T-cell (primary cell): ENCODE data around the gene TSC2. TPM values are rescaled to one million over a fixed set of nuclear protein-coding genes. Genes with fewer than 3 reads are reported as not detected.

Experiments used
- ATAC-seq, 4 experiments: fragments of 200-7000 bp in 3 of 4; fragments of 150-1000 bp in 1 of 4; cut with Tn5 transposase; replicated peaks in 1 of 4; 1 replicate in 3 of 4; 2 replicates in 1 of 4; pipeline ENCODE4 v1.10.0; 2021; ENCODE audit warnings: moderate library complexity in 3 of 4, mild to moderate bottlenecking in 2 of 4, moderate number of reproducible peaks in 1 of 4
- CTCF ChIA-PET, 2 donors: fragments of 300-600 bp; sonication (Branson Sonifier 250); formaldehyde crosslinking; loops; one replicate each; lab custom pipeline; 2022; ENCODE audit warnings: antibody characterized with exemption in 2 of 2; lab: Charles Lee
- POLR2A ChIA-PET, 2 donors: fragments of 300-600 bp; sonication (Branson Sonifier 250); formaldehyde crosslinking; loops; one replicate each; lab custom pipeline; 2022; ENCODE audit warnings: antibody characterized with exemption in 2 of 2; lab: Charles Lee
- DNase-seq, 35 experiments: peaks; one replicate each; pipeline versions ENCODE4 v3.0.0 to v3.0.0-alpha.2; 2013 to 2023
- H3K27ac ChIP-seq: one replicate; pipeline ENCODE4 v1.5.1; 2013; ENCODE audit warnings: low read length
- H3K27me3 ChIP-seq, 2 experiments: replicated peaks in 1 of 2; 1 replicate in 1 of 2; 2 replicates in 1 of 2; pipeline versions ENCODE4 v1.6.1 to v1.7.0; 2013; ENCODE audit warnings: low read length in 1 of 2, mixed read lengths in 1 of 2; ENCODE audit not compliant: control insufficient read depth in 2 of 2, insufficient read depth in 2 of 2; ENCODE audit errors: extremely low read depth in 1 of 2
- H3K36me3 ChIP-seq, 2 donors: 1 replicate in 1 of 2; 2 replicates in 1 of 2; pipeline versions ENCODE4 v1.6.1 to v1.7.0; 2013; ENCODE audit warnings: low read length in 1 of 2; ENCODE audit not compliant: control insufficient read depth in 2 of 2, insufficient read depth in 1 of 2; ENCODE audit errors: extremely low read depth in 1 of 2
- H3K4me1 ChIP-seq, 2 experiments: 1 replicate in 1 of 2; 2 replicates in 1 of 2; pipeline versions ENCODE4 v1.6.1 to v1.7.0; 2013; ENCODE audit warnings: low read length in 2 of 2, mixed read lengths in 1 of 2; ENCODE audit not compliant: insufficient read depth in 2 of 2, control insufficient read depth in 1 of 2; ENCODE audit errors: extremely low read depth in 1 of 2
- H3K4me3 ChIP-seq, 2 donors: 1 replicate in 1 of 2; 2 replicates in 1 of 2; pipeline versions ENCODE4 v1.5.1 to v1.7.0; 2013; ENCODE audit warnings: mild to moderate bottlenecking in 2 of 2, low read length in 1 of 2, moderate library complexity in 1 of 2; ENCODE audit not compliant: control insufficient read depth in 1 of 2; ENCODE audit errors: extremely low read depth in 1 of 2
- H3K9me3 ChIP-seq: 2 replicates; pipeline ENCODE4 v1.7.0; 2013
- H3K27ac Mint-ChIP-seq, 2 donors: one replicate each; pipeline ENCODE4 v1.8.0; 2020 to 2021; ENCODE audit warnings: mild to moderate bottlenecking in 2 of 2, mixed read lengths in 2 of 2
- H3K27me3 Mint-ChIP-seq, 2 donors: one replicate each; pipeline ENCODE4 v1.8.0; 2021 to 2022; ENCODE audit warnings: mixed read lengths in 2 of 2
- H3K36me3 Mint-ChIP-seq: one replicate; pipeline ENCODE4 v1.8.0; 2021; ENCODE audit warnings: mixed read lengths
- H3K4me1 Mint-ChIP-seq, 3 donors: one replicate each; pipeline ENCODE4 v1.8.0; 2020 to 2022; ENCODE audit warnings: mixed read lengths in 3 of 3, mild to moderate bottlenecking in 1 of 3
- H3K4me3 Mint-ChIP-seq, 3 donors: one replicate each; pipeline ENCODE4 v1.8.0; 2020 to 2022; ENCODE audit warnings: mild to moderate bottlenecking in 3 of 3, mixed read lengths in 3 of 3, moderate library complexity in 3 of 3
- H3K9me3 Mint-ChIP-seq, 3 donors: one replicate each; pipeline ENCODE4 v1.8.0; 2020 to 2022; ENCODE audit warnings: mixed read lengths in 3 of 3
- WGBS: methylation state at CpG from one replicate; pipeline ENCODE4 v1.1.5; 2013; ENCODE audit warnings: missing lambda C conversion rate; ENCODE audit not compliant: insufficient coverage; 5-methylcytosine and 5-hydroxymethylcytosine counted together
- total RNA-seq, 35 experiments: library from RNA in 6 of 35; stranded (reverse) in 6 of 35; fragments of 120-200 nt in 1 of 35; gene quantifications; one replicate each; pipeline versions ENCODE4 v1.2.1 to v1.2.4 and lab custom pipeline; 2013 to 2026

Gene TSC2
- total RNA-seq, 5 donors from 2014 or later (not counting 1 experiment from before 2014, with no cell fraction given) = 134 to 181 (median 161) TPM

DNA sequence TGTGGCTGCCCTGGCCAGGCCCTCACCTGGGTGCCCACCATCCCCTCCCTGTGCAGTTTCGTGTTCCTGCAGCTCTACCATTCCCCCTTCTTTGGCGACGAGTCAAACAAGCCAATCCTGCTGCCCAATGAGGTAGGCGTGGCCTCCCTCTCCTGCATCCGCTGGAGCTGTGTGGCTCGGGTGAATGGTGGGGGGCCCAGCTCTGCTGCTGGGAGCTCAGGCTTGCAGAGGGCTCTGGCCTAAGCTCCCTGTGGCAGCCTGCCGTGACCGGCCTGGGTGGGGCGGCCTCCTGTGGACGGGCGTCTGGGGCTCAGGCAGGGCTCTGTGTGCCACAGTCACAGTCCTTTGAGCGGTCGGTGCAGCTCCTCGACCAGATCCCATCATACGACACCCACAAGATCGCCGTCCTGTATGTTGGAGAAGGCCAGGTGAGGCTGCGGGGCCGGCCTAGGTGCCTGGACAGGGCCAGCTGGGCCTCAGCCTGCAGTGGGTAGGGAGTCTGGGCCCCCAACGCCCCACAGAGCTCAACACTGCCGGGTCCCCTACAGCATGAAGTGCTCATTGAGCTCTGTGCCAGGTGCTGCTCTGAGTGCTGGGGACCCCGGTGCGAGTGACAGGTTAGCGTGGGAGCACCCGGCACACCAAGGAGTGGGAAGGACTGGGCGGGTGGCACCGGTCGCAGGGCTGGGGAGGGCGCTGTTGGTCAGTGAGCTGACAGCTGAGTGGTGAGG lies 37.3 kb downstream of the TSC2 start:
- DNase-seq = no peak
- WGBS = 96% methylated on average over 27 of the region's 29 CpGs
- ATAC-seq = no peak
- Mint-ChIP-seq H3K4me3 (no peak overlapping the region), H3K27ac (no peak overlapping the region), H3K4me1 (no peaks in the 10 kb centered on the region), H3K36me3 (peaks cover 11% of the 10 kb centered on the region), H3K9me3 (no peaks in the 10 kb centered on the region), H3K27me3 (no peaks in the 10 kb centered on the region)
- Histone ChIP-seq H3K36me3 (peaks cover 38 to 69% of the 10 kb centered on the region in 2 donors), H3K27me3 (no peaks in the 10 kb centered on the region), H3K4me1 (no peaks in the 10 kb centered on the region), H3K9me3 (no peaks in the 10 kb centered on the region), H3K27ac (no peak overlapping the region), H3K4me3 (no peak overlapping the region)
- ChIA-PET CTCF (no interaction called here), POLR2A (interaction anchor here in 1 of 2 donors (0.5 kb wide), 1 partner anchor 20 kb away, joined by 5 read pairs; no protein-coding TSS in a partner anchor)

- Mint-ChIP-seq H3K27ac (no peak overlapping the region), H3K4me1 (no peaks in the 10 kb centered on the region), H3K27me3 (no peaks in the 10 kb centered on the region), H3K9me3 (no peaks in the 10 kb centered on the region), H3K36me3 (peaks cover 14% of the 10 kb centered on the region), H3K4me3 (no peak overlapping the region)
- CTCF ChIA-PET = no interaction called here
- H3K27me3 ChIP-seq = no peaks in the 10 kb centered on the region
- no peak overlapping the region for H3K4me3 ChIP-seq
- ATAC-seq (no peak), DNase-seq (no peak)
- 91% methylated on average over 11 of the region's 14 CpGs for WGBS
- peaks cover 38 to 72% of the 10 kb centered on the region in 2 donors for H3K36me3 ChIP-seq
- H3K9me3 ChIP-seq = no peaks in the 10 kb centered on the region
- H3K4me1 ChIP-seq = no peaks in the 10 kb centered on the region
- POLR2A ChIA-PET = interaction anchor here in 1 of 2 donors (0.5 kb wide), 1 partner anchor 21 kb away, joined by 5 read pairs; no protein-coding TSS in a partner anchor
- H3K27ac ChIP-seq = no peak overlapping the region
These were observed 37.9 kb downstream of the TSC2 start for GRCh38 chr16:2085669-2086068.

- no peak overlapping the region for H3K4me3 ChIP-seq
- ATAC-seq = no peak
- H3K27ac Mint-ChIP-seq = no peak overlapping the region
- H3K9me3 ChIP-seq = no peaks in the 10 kb centered on the region
- DNase-seq = no peak
- no peaks in the 10 kb centered on the region for H3K4me1 Mint-ChIP-seq
- CTCF ChIA-PET = interaction anchor here in 1 of 2 donors (0.6 kb wide), 1 partner anchor 23 kb away, joined by 3 read pairs; no protein-coding TSS in a partner anchor
- no peaks in the 10 kb centered on the region for H3K27me3 Mint-ChIP-seq
- 97% methylated on average over 23 of the region's 27 CpGs for WGBS
- H3K4me1 ChIP-seq = no peaks in the 10 kb centered on the region
- peaks cover 38 to 72% of the 10 kb centered on the region in 2 donors for H3K36me3 ChIP-seq
- no peak overlapping the region for H3K4me3 Mint-ChIP-seq
- no peaks in the 10 kb centered on the region for H3K9me3 Mint-ChIP-seq
- POLR2A ChIA-PET = no interaction called here
- no peak overlapping the region for H3K27ac ChIP-seq
- no peaks in the 10 kb centered on the region for H3K27me3 ChIP-seq
- H3K36me3 Mint-ChIP-seq = peaks cover 14% of the 10 kb centered on the region
These were observed 38.4 kb downstream of the TSC2 start for GRCh38 chr16:2086106-2086742.

DNA sequence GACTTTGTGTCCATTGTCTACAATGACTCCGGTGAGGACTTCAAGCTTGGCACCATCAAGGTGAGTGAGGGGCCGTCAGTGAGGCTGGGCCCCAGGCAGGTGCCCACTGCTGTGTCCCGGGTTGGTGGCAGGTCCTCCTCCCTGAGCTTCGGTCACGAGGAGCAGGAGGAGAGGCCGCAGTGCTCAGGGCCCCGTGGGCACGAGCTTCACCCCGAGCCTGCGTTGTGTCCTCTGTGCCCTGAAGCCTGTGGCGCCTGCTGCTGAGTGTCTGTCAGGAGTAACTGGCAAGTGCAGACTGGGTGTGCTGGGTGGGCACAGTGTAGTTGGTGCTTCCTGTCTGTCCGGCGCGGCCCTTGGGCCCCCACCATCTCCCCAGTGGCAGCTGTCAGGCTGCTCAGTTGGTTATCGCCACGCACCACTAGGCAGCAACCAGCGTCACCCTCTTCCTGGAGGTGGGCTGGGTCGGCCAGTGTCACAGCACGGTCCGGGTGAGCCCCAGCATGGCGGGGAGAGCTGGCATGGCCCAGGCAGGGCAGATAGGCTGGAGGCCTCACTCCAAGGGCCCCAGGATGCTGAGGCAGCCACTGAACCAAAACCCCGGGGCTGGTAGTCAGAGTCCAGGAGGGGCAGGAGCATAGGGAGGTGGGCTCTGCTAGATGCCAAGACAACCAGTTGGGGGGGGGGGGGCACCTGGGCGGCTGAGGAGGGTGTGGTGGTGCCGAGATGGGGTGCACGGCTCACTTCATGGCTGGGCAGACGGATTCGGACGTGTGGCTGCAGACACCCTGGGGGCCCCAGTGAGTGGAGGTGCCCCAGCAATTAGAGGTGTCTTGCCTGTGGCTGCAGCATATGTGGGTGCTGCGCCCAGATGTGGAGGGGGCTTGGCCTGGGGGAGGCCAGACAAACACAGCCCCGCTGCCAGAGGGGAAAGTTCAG lies 39.3 kb downstream of the TSC2 start:
- WGBS = 95% methylated on average over 23 of the region's 30 CpGs
- DNase-seq (no peak), ATAC-seq (no peak)
- Histone ChIP-seq H3K4me3 (no peak overlapping the region), H3K9me3 (no peaks in the 10 kb centered on the region), H3K36me3 (peaks cover 31 to 64% of the 10 kb centered on the region in 2 donors), H3K4me1 (no peaks in the 10 kb centered on the region), H3K27ac (no peak overlapping the region), H3K27me3 (no peaks in the 10 kb centered on the region)
- ChIA-PET CTCF (no interaction called here), POLR2A (no interaction called here)
- H3K4me3 Mint-ChIP-seq = no peak overlapping the region
- no peaks in the 10 kb centered on the region for H3K9me3 Mint-ChIP-seq
- H3K27me3 Mint-ChIP-seq = no peaks in the 10 kb centered on the region
- peaks cover 14% of the 10 kb centered on the region for H3K36me3 Mint-ChIP-seq
- H3K4me1 Mint-ChIP-seq = no peaks in the 10 kb centered on the region
- H3K27ac Mint-ChIP-seq = no peak overlapping the region

DNA sequence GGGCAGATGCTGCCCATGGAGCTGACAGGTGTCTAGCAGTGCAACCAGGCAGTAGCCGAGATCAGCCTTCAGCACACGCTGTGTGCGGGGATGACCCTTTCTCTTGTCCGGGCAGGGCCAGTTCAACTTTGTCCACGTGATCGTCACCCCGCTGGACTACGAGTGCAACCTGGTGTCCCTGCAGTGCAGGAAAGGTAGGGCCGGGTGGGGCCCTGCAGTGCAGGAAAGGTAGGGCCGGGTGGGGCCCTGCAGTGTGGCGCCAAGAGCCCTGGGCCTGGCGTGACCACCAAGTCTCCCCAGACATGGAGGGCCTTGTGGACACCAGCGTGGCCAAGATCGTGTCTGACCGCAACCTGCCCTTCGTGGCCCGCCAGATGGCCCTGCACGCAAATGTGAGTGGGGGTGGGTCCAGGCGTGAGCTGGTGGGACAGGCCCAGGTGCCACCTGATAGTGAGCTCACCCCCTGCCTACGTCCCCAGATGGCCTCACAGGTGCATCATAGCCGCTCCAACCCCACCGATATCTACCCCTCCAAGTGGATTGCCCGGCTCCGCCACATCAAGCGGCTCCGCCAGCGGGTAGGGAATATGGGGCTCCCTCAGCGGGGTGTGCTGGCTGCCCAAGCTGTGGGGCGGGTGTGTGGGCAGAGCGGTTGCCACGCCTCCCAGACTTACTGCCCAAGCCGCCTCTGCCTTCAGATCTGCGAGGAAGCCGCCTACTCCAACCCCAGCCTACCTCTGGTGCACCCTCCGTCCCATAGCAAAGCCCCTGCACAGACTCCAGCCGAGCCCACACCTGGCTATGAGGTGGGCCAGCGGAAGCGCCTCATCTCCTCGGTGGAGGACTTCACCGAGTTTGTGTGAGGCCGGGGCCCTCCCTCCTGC lies 40.2 kb downstream of the TSC2 start:
- Histone ChIP-seq H3K9me3 (no peaks in the 10 kb centered on the region), H3K4me3 (no peak overlapping the region), H3K4me1 (no peaks in the 10 kb centered on the region), H3K27ac (no peak overlapping the region), H3K27me3 (no peaks in the 10 kb centered on the region), H3K36me3 (peaks cover 24 to 63% of the 10 kb centered on the region in 2 donors)
- DNase-seq = no peak
- CTCF ChIA-PET = interaction anchor here in 1 of 2 donors (0.5 kb wide), 1 partner anchor 29 kb away, joined by 11 read pairs; no protein-coding TSS in a partner anchor
- WGBS = 87% methylated on average over 33 of the region's 41 CpGs
- Mint-ChIP-seq H3K4me1 (no peaks in the 10 kb centered on the region), H3K36me3 (peaks cover 13% of the 10 kb centered on the region), H3K27ac (no peak overlapping the region), H3K4me3 (no peak overlapping the region), H3K9me3 (no peaks in the 10 kb centered on the region), H3K27me3 (no peaks in the 10 kb centered on the region)
- POLR2A ChIA-PET = no interaction called here
- ATAC-seq = no peak
